Keratinocyte (primary cell): Measurements from ENCODE around the gene STARD4.

Source experiments
- CTCF ChIP-seq, 3 experiments: IDR thresholded peaks in 1 of 3; conservative IDR thresholded peaks in 1 of 3; optimal IDR thresholded peaks in 1 of 3; 2 replicates in 2 of 3; 3 replicates in 1 of 3; pipeline versions ENCODE3 to v1.5.1; 2011; ENCODE audit warnings: low read length in 3 of 3, mild to moderate bottlenecking in 3 of 3, moderate library complexity in 2 of 3, control low read depth in 1 of 3, inconsistent platforms in 1 of 3; ENCODE audit not compliant: insufficient read depth in 2 of 3; ENCODE audit errors: extremely low read depth in 1 of 3
- EZH2 ChIP-seq: IDR thresholded peaks from one replicate; pipeline ENCODE4 v1.6.1; 2012; ENCODE audit warnings: inconsistent platforms, mild to moderate bottlenecking, low read length, moderate library complexity

DNA sequence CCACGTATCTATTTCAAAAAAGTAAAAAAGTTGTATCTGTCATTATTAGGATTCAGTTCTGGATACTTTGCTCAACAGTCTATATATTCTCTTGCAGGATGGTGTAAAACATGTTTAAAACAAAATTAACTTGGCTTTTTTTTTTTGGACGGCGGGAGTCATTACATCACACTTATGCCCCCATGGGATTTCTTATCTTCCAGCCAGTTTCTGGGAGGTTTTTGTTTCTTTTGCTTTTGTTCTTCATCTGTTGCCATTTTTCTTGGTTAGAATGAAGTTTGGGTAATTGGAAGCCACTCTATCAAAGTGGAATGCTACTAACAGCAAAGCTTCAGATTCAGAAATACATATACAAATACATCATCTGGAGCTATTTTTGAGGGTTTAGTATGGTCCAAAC is 1.8 kb upstream of the STARD4 start:
- TF ChIP-seq CTCF (optimal IDR thresholded peaks at IDR 0.05 in 1 of 3, IDR thresholded peaks at IDR 0.05 in 1 of 3, conservative IDR thresholded peaks at IDR 0.05 in 1 of 3; ENCODE audit: extremely low read depth in 1 of 3, insufficient read depth in 2 of 3, low read length in 3 of 3) (no peak), EZH2 (no peak)
